GM23338 (cell line): ENCODE data around the gene AXIN1. TPM values are rescaled to one million over a fixed set of nuclear protein-coding genes. Genes with fewer than 3 reads are reported as not detected.
A peak's percentile ranks its signal among the peaks of the same experiment; 100 is the strongest.

Experiments used
- ATAC-seq: fragments of 200-7000 bp; cut with Tn5 transposase; 3 replicates; pipeline ENCODE4 v1.9.1; 2020
- DNase-seq: peaks from one replicate; pipeline ENCODE4 v3.0.0-alpha.2; 2015; ENCODE audit warnings: low spot score
- H2AFZ ChIP-seq: fragments of 200-600 bp; sonication (generic); 2 replicates; pipeline ENCODE4 v1.8.0; 2016; ENCODE audit warnings: antibody characterized with exemption, mild to moderate bottlenecking, moderate library complexity
- H3F3A ChIP-seq: fragments of 200-600 bp; sonication (generic); replicated peaks from 2 replicates; pipeline ENCODE4 v1.8.0; 2017; ENCODE audit warnings: antibody characterized with exemption, mixed run types, low read depth
- H3K27ac ChIP-seq: fragments of 200-600 bp; sonication (generic); 2 replicates; pipeline ENCODE4 v1.6.1; 2016; ENCODE audit warnings: low read depth
- H3K27me3 ChIP-seq: fragments of 200-600 bp; sonication (generic); 2 replicates; pipeline ENCODE4 v1.8.0; 2016; ENCODE audit warnings: mild to moderate bottlenecking, mixed run types, moderate library complexity; ENCODE audit not compliant: insufficient read depth
- H3K36me3 ChIP-seq: fragments of 200-600 bp; sonication (generic); 2 replicates; pipeline ENCODE4 v1.8.0; 2016; ENCODE audit warnings: mild to moderate bottlenecking; ENCODE audit not compliant: insufficient read depth
- H3K4me1 ChIP-seq: fragments of 200-600 bp; sonication (generic); 2 replicates; pipeline ENCODE4 v1.8.0; 2016; ENCODE audit warnings: mild to moderate bottlenecking, moderate library complexity; ENCODE audit not compliant: insufficient read depth
- H3K4me2 ChIP-seq: fragments of 200-600 bp; sonication (generic); 2 replicates; pipeline ENCODE4 v1.7.1; 2017; ENCODE audit warnings: mixed run types
- H3K4me3 ChIP-seq: fragments of 200-600 bp; sonication (generic); 2 replicates; pipeline ENCODE4 v1.6.1; 2016; ENCODE audit warnings: mixed run types
- H3K79me2 ChIP-seq: fragments of 200-600 bp; sonication (generic); replicated peaks from 2 replicates; pipeline ENCODE4 v1.8.0; 2017; ENCODE audit warnings: mild to moderate bottlenecking; ENCODE audit not compliant: insufficient read depth
- H3K9me2 ChIP-seq: fragments of 200-600 bp; sonication (generic); 2 replicates; pipeline ENCODE4 v1.8.0; 2017; ENCODE audit not compliant: insufficient read depth
- H4K20me1 ChIP-seq: fragments of 200-600 bp; sonication (generic); replicated peaks from 2 replicates; pipeline ENCODE4 v1.8.0; 2017; ENCODE audit warnings: mild to moderate bottlenecking; ENCODE audit not compliant: insufficient read depth
- H3K27ac Mint-ChIP-seq: 2 replicates; pipeline ENCODE4 v1.8.0; 2020; ENCODE audit warnings: inconsistent platforms, mild to moderate bottlenecking, moderate library complexity, mixed read lengths
- H3K27me3 Mint-ChIP-seq: 3 replicates; pipeline ENCODE4 v1.8.0; 2022; ENCODE audit warnings: low read depth, mild to moderate bottlenecking, moderate library complexity, mixed read lengths, inconsistent platforms; ENCODE audit not compliant: insufficient read depth, poor library complexity
- H3K36me3 Mint-ChIP-seq: 3 replicates; pipeline ENCODE4 v1.8.0; 2021; ENCODE audit warnings: low read depth, mild to moderate bottlenecking, inconsistent platforms, moderate library complexity, mixed read lengths
- H3K4me1 Mint-ChIP-seq: 3 replicates; pipeline ENCODE4 v1.8.0; 2020; ENCODE audit warnings: mild to moderate bottlenecking, inconsistent platforms, mixed read lengths
- H3K4me3 Mint-ChIP-seq: 3 replicates; pipeline ENCODE4 v1.8.0; 2021; ENCODE audit warnings: moderate library complexity, mild to moderate bottlenecking, inconsistent platforms, mixed read lengths
- H3K9me3 Mint-ChIP-seq: 3 replicates; pipeline ENCODE4 v1.8.0; 2020; ENCODE audit warnings: moderate library complexity, mild to moderate bottlenecking, inconsistent platforms, mixed read lengths
- CREB1 ChIP-seq: fragments of 250-450 bp; sonication (Bioruptor Pico); IDR thresholded peaks from 2 replicates; pipeline ENCODE4 v1.5.0; 2020; ENCODE audit warnings: low read depth, mild to moderate bottlenecking, moderate library complexity
- ETS1 ChIP-seq: IDR thresholded peaks from 2 replicates; pipeline ENCODE4 v1.6.1; 2016; ENCODE audit warnings: antibody characterized with exemption
- NANOG ChIP-seq: IDR thresholded peaks from 2 replicates; pipeline ENCODE4 v1.6.1; 2016; ENCODE audit warnings: antibody characterized with exemption, borderline replicate concordance
- POLR2AphosphoS5 ChIP-seq: IDR thresholded peaks from 2 replicates; pipeline ENCODE4 v1.6.1; 2016; ENCODE audit warnings: antibody characterized with exemption, low read depth
- REST ChIP-seq: IDR thresholded peaks from one replicate; pipeline ENCODE4 v1.6.1; 2018; ENCODE audit warnings: antibody characterized with exemption; ENCODE audit not compliant: unreplicated experiment
- STAT1 ChIP-seq: IDR thresholded peaks from one replicate; pipeline ENCODE4 v1.6.1; 2016; ENCODE audit warnings: antibody characterized with exemption; ENCODE audit not compliant: unreplicated experiment
- ZNF114 ChIP-seq: fragments of 250-450 bp; sonication (Bioruptor Pico); IDR thresholded peaks from 2 replicates; pipeline ENCODE4 v1.5.0; 2020; ENCODE audit warnings: mild to moderate bottlenecking, moderate library complexity
- ZNF331 ChIP-seq: fragments of 250-450 bp; sonication (Bioruptor Pico); IDR thresholded peaks from 2 replicates; pipeline ENCODE4 v1.5.0; 2020; ENCODE audit warnings: low read depth, mild to moderate bottlenecking, moderate library complexity
- ZNF462 ChIP-seq: fragments of 250-450 bp; sonication (Bioruptor Pico); IDR thresholded peaks from 2 replicates; pipeline ENCODE4 v1.5.0; 2020; ENCODE audit warnings: mild to moderate bottlenecking, moderate library complexity
- polyA plus RNA-seq: library from polyadenylated mRNA; unstranded; fragments of >200 nt; fragmentation: Nextera tagmentation; extraction: Ambion mirVana; gene quantifications from 2 replicates; pipeline ENCODE4 v1.2.1, GENCODE V29; 2016
- total RNA-seq: library from RNA; depleted of rRNA; stranded (reverse); fragments of >200 nt; shearing (Covaris generic); gene quantifications from 2 replicates; pipeline ENCODE4 v1.2.3, GENCODE V29; 2014

Gene AXIN1
- total and polyA plus RNA-seq, 2 experiments from 2014 or later, result 14.3 to 54.5 TPM

- H3K9me3 Mint-ChIP-seq, result no peaks in the 10 kb centered on the region
- no peak overlapping the region for H3K27ac Mint-ChIP-seq
- Histone ChIP-seq H4K20me1 (peaks cover 43% of the 10 kb centered on the region; the same call in 1 of the 2 replicates), H3K27ac (no peak overlapping the region), H3K9me2 (no peaks in the 10 kb centered on the region), H3F3A (peaks cover 5% of the 10 kb centered on the region), H2AFZ (no peak overlapping the region), H3K27me3 (no peaks in the 10 kb centered on the region), H3K79me2 (peaks cover 58% of the 10 kb centered on the region), H3K4me3 (no peak overlapping the region), H3K4me1 (peaks cover 3% of the 10 kb centered on the region; the same call in 1 of the 2 replicates), H3K4me2 (no peak overlapping the region), H3K36me3 (no peaks in the 10 kb centered on the region)
- H3K27me3 Mint-ChIP-seq, result peaks cover 7% of the 10 kb centered on the region
- TF ChIP-seq CREB1, result no peak
- TF ChIP-seq REST, result no peak
- no peak for TF ChIP-seq ZNF331
- no peak for TF ChIP-seq NANOG
- no peak for TF ChIP-seq ETS1
- H3K36me3 Mint-ChIP-seq, result peaks cover 29% of the 10 kb centered on the region
- H3K4me1 Mint-ChIP-seq, result peaks cover 19% of the 10 kb centered on the region
- no peak overlapping the region for H3K4me3 Mint-ChIP-seq
- ATAC-seq (no peak), DNase-seq (no peak)
Measured at GRCh38 chr16:314795-315299, 37.7 kb downstream of the AXIN1 start.

- Mint-ChIP-seq H3K4me1 (peaks cover 16% of the 10 kb centered on the region), H3K27me3 (peaks cover 7% of the 10 kb centered on the region), H3K9me3 (no peaks in the 10 kb centered on the region), H3K27ac (no peak overlapping the region), H3K4me3 (no peak overlapping the region), H3K36me3 (peaks cover 26% of the 10 kb centered on the region)
- Histone ChIP-seq H3K4me3 (no peak overlapping the region), H2AFZ (no peak overlapping the region), H3K27me3 (no peaks in the 10 kb centered on the region), H3F3A (peaks cover 5% of the 10 kb centered on the region), H3K4me1 (peaks cover 3% of the 10 kb centered on the region; the same call in 1 of the 2 replicates), H4K20me1 (peaks cover 40% of the 10 kb centered on the region; the same call in 1 of the 2 replicates), H3K36me3 (no peaks in the 10 kb centered on the region), H3K4me2 (no peak overlapping the region), H3K27ac (0 out of 2 replicates have a peak overlapping the region, but pooled peaks have one; percentile 9), H3K79me2 (peaks cover 53% of the 10 kb centered on the region), H3K9me2 (no peaks in the 10 kb centered on the region)
- no peak for ATAC-seq
- no peak for DNase-seq
- no peak for TF ChIP-seq STAT1
- TF ChIP-seq POLR2AphosphoS5, result no peak
- no peak for TF ChIP-seq ZNF114
- TF ChIP-seq ZNF462 (CRISPR knock-in tag), result no peak
Measured at GRCh38 chr16:314351-314750, 38.2 kb downstream of the AXIN1 start.
